ENCODE results near the gene NANP. TPM values are rescaled to one million over a fixed set of nuclear protein-coding genes. Genes with fewer than 3 reads are reported as not detected.

The NANP gene
- total and polyA plus RNA-seq, 9 of the 15 experiments (the other 6 are each of a cell fraction or from before 2014, with no cell fraction given): 5.4 to 8.4 (median 6.9) TPM

- no peaks in the 10 kb centered on the region for H3K9me3 ChIP-seq (replicated peaks; ENCODE audit: control insufficient read depth, insufficient read depth, low read depth, low read length)
- BruUV-seq (replicated peaks): no TSS peak
- ATAC-seq: no peak
- 17% methylated on average over 1 of the region's 1 CpG for WGBS (ENCODE audit: insufficient coverage, low coverage, missing lambda C conversion rate)
- H3K27ac ChIP-seq (ENCODE audit: extremely low read depth, low read depth, low read length): no peak overlapping the region
- TF ChIP-seq ID3 (CRISPR knock-in tag; IDR thresholded peaks at IDR 0.05): no peak
- TF ChIP-seq ID3 (tag; IDR thresholded peaks at IDR 0.05): no peak
- no peak for TF ChIP-seq STAT6 (CRISPR knock-in tag; IDR thresholded peaks at IDR 0.05)
- TF ChIP-seq POLR2H (tag; IDR thresholded peaks at IDR 0.05; ENCODE audit: low read depth): no peak
- no peak for TF ChIP-seq RBFOX2 (IDR thresholded peaks at IDR 0.05; ENCODE audit: low read depth, low read length)
- TF ChIP-seq ETV5 (CRISPR knock-in tag; IDR thresholded peaks at IDR 0.05; ENCODE audit: low read depth): no peak
- no peak for TF ChIP-seq TEAD4 (IDR thresholded peaks at IDR 0.05; ENCODE audit: low read length)
- no peak for TF ChIP-seq TEAD4 (CRISPR knock-in tag; IDR thresholded peaks at IDR 0.05; ENCODE audit: borderline replicate concordance)
- TF ChIP-seq SMAD3 (CRISPR knock-in tag; conservative IDR thresholded peaks at IDR 0.05): no peak
- no peak for TF ChIP-seq TAF1 (IDR thresholded peaks at IDR 0.05; ENCODE audit: control insufficient read depth, extremely low read depth, insufficient read depth, low read length, severe bottlenecking)
- FAIRE-seq: no peak
- no peak overlapping the region for H2AFZ ChIP-seq (ENCODE audit: low read depth, low read length)
- no peaks in the 10 kb centered on the region; the same call in 1 of the 2 replicates for H4K20me1 ChIP-seq (replicated peaks; ENCODE audit: control insufficient read depth, insufficient read depth, low read length)
- H3K36me3 ChIP-seq (ENCODE audit: control insufficient read depth, insufficient read depth, low read length): no peaks in the 10 kb centered on the region
- DNase-seq (ENCODE audit: extremely low read depth in 1 of 4, low spot score in 3 of 4): no peak
- POLR2A ChIA-PET: interaction anchor here (0.6 to 0.7 kb wide), 3 partner anchors 9 to 251 kb away, joined by 3 read pairs; no protein-coding TSS in a partner anchor
- in situ Hi-C loops (cut with MboI): no loop called here
- CTCF ChIA-PET (ENCODE audit: low intra/inter-chr PET ratio): no interaction called here
- no peaks in the 10 kb centered on the region for H3K79me2 ChIP-seq (ENCODE audit: control insufficient read depth, insufficient read depth, low read length)
- no peak overlapping the region for H3K4me2 ChIP-seq (ENCODE audit: insufficient read depth, low read length)
- no peaks in the 10 kb centered on the region for H3K9me1 ChIP-seq (ENCODE audit: control insufficient read depth, insufficient read depth, low read length)
- no peak overlapping the region for H3K4me3 ChIP-seq
- intact Hi-C loops (cut with micrococcal nuclease): no loop called here
- H3K4me1 ChIP-seq (replicated peaks in 1 of 2; ENCODE audit: control insufficient read depth in 2 of 2, insufficient read depth in 2 of 2, low read length in 2 of 2): peaks cover 2 to 3% of the 10 kb centered on the region in 2 experiments; a peak in 1 of 5 replicates
- H3K27me3 ChIP-seq (ENCODE audit: control insufficient read depth in 2 of 2, insufficient read depth in 2 of 2, low read length in 2 of 2): no peaks in the 10 kb centered on the region
- H3K9ac ChIP-seq (ENCODE audit: insufficient read depth in 1 of 2, low read depth in 2 of 2, low read length in 2 of 2): no peak overlapping the region
These were observed 17.6 kb downstream of the NANP start for GRCh38 chr20:25606094-25606695.
